ENCODE results near the gene LSMEM2.

LSMEM2 gene

DNA sequence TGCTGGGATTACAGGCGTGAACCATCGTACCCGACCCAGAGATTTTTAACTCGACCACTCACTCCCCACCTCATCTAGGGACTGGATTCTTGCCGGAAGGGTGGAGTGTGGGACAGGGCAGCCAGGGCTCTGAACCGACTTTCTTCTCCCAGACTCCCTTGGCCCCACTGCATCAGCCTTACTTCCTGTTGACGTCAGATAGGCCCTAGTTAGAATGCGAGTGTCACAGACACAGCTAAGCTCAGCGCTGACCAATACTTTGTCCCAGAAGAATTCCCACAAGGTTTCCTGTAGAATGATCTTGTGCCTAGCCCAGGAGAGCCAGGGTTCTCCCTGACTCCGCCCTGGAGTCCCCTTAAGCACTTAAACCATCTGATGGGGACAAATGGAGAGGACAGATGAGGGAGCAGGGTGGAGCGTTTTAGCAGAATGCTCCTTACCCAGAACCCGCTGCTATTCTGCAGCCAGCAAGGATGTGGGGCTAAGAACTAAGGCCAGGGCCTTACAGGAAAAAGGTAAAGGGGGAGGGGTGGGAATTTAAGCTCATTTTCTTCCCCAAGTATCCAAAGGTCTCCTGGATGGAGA is 54.9 kb downstream of the LSMEM2 start:
- H3K9ac ChIP-seq (ENCODE audit: low read length), result no peak overlapping the region
- H3K36me3 ChIP-seq (ENCODE audit: control insufficient read depth, low read depth, low read length), result peaks cover 30% of the 10 kb centered on the region
- peaks cover 5% of the 10 kb centered on the region for H3K4me1 ChIP-seq (ENCODE audit: control insufficient read depth, low read depth, low read length)
- no peaks in the 10 kb centered on the region for H3K9me3 ChIP-seq (ENCODE audit: control insufficient read depth, low read depth, low read length)
- H3K27me3 ChIP-seq (ENCODE audit: control insufficient read depth, insufficient read depth, low read length), result peaks cover 6% of the 10 kb centered on the region
- no peak overlapping the region for H3K27ac ChIP-seq (ENCODE audit: low read length)
- no peak overlapping the region for H3K4me3 ChIP-seq (ENCODE audit: low read length)

DNA sequence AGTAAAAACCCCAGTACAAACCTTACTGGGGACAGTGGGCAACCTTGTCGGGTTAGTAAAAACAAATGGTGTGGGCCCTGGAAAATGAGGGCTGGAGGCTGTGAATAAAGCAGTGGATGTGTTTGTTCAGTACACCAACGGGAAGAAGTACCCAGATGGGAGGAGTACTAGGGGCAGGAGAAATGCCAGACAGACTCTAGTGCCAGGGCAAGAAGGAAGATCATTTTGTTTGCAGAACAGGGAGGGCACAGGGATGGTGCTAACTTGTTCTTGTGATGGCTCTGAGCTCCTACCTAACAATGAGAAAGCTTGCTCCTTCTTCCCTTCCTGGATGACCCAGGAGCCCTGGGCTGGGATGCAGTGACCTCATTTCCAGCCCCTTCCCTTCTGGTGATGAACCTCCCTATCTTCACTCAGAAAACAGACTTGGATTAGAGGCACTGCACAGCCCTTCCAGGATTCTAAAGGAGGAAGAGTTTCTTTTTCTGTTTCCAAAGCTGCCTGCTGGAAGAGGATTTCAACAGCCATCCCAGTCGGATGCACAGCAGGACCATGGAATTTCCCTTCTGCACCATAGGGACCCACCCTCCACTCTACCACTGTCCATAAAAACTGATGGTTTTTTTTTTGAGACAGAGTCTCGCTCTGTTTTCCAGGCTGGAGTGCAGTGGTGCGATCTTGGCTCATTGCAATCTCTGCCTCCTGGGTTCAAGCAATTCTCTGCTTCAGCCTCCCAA is 55.6 kb downstream of the LSMEM2 start:
- Histone ChIP-seq H3K9me3 (ENCODE audit: control insufficient read depth, low read depth, low read length) (no peaks in the 10 kb centered on the region), H3K4me1 (ENCODE audit: control insufficient read depth, low read depth, low read length) (peaks cover 5% of the 10 kb centered on the region), H3K36me3 (ENCODE audit: control insufficient read depth, low read depth, low read length) (peaks cover 29% of the 10 kb centered on the region), H3K9ac (ENCODE audit: low read length) (no peak overlapping the region), H3K4me3 (ENCODE audit: low read length) (no peak overlapping the region), H3K27me3 (ENCODE audit: control insufficient read depth, insufficient read depth, low read length) (peaks cover 13% of the 10 kb centered on the region), H3K27ac (ENCODE audit: low read length) (no peak overlapping the region)

DNA sequence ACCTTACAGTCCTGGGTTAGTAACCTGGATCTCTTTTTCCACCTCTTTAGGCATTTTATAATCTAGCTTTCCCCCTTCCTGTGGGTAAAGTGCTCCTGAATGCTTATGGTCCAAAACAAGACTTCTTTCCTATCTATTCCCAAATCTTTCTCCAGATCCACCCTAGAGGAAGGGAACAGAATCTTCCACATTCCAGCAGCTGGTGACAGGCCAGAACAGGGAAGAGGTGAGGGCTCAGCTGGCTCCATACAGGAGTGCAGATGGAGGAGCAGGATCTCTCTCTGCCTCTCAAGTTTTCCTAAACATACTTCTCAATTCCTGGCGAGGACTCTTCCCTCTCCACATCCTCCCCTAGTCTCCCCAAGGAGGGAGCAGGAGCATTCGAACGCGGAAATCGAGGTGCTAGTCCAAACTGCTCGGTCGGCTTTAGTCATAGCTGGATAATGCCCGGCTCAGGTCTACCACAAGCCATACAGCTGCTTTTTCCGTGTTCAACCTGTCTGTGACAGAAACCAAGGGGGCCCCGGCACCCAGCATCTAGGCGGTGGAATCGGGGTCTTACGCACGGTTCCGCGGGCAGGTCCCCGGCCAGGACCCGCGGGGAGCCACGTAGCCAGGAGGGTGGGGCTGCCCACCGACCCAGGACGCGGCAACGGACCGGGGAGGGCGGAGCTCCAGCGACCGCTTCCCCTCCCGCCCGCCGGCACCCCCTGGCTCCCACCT is 57.7 kb downstream of the LSMEM2 start:
- Histone ChIP-seq H3K9ac (ENCODE audit: low read length) (peak overlapping the region; percentile 81), H3K36me3 (ENCODE audit: control insufficient read depth, low read depth, low read length) (peaks cover 8% of the 10 kb centered on the region), H3K27me3 (ENCODE audit: control insufficient read depth, insufficient read depth, low read length) (peaks cover 34% of the 10 kb centered on the region), H3K4me3 (ENCODE audit: low read length) (peak overlapping the region; percentile 74), H3K4me1 (ENCODE audit: control insufficient read depth, low read depth, low read length) (peaks cover 5% of the 10 kb centered on the region), H3K27ac (ENCODE audit: low read length) (peak overlapping the region; percentile 24), H3K9me3 (ENCODE audit: control insufficient read depth, low read depth, low read length) (no peaks in the 10 kb centered on the region)

DNA sequence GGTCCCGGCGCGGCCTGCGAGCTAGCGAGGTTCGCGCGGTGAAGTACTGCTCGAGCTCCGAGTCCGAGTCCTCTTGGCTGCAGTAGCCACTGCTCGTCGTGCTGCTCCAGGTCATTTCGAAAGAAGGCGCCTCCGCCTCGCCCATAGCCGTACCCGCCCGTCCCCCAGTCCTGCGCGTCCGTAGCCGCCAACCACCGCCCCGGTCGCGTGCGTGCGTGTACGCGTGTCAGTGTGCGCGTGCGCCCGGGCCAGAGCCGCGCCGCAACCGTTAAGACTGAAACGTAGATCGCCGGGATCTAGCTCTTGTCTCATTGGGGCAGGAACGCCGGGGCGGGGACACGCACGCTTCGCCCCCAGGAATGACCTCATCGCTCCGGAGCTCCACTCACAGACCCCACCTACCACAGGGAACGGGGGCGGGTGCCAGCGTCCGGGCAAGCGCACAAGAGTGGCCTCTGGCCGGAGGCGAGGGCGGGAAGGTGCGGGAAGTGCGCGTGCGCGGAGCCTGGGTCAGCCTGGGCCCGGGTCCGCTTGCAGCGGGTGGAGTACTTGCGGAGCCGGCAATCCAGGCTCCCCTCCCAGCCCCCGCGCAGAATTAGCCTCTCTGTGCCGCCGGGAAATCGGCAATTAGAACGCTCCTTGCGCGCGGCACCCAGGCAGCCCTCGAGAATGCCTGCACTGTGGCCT is 58.4 kb downstream of the LSMEM2 start:
- peak overlapping the region; percentile 74 for H3K4me3 ChIP-seq (ENCODE audit: low read length)
- H3K9ac ChIP-seq (ENCODE audit: low read length), result peak overlapping the region; percentile 81
- peaks cover 1% of the 10 kb centered on the region for H3K36me3 ChIP-seq (ENCODE audit: control insufficient read depth, low read depth, low read length)
- H3K4me1 ChIP-seq (ENCODE audit: control insufficient read depth, low read depth, low read length), result peaks cover 5% of the 10 kb centered on the region
- H3K9me3 ChIP-seq (ENCODE audit: control insufficient read depth, low read depth, low read length), result no peaks in the 10 kb centered on the region
- peaks cover 41% of the 10 kb centered on the region for H3K27me3 ChIP-seq (ENCODE audit: control insufficient read depth, insufficient read depth, low read length)
- peak overlapping the region; percentile 68 for H3K27ac ChIP-seq (ENCODE audit: low read length)
